ENCODE measurements around the gene CD7.

DNA sequence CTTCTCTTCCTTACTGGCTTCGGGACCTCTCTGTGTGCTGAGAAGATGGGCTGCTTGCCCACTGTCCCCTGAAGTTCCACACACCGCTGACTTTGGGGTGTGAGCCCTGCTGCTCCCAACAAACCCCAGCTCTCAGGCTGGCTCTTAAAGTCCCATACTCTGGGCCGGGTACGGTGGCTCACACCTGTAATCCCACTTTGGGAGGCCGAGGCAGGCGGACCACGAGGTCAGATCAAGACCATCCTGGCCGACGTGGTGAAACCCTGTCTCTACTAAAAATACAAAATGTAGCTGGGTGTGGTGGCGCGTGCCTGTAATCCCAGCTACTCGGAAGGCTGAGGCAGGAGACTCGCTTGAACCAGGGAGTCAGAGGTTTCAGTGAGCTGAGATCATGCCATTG is 17.2 kb downstream of the CD7 start:
- TF ChIP-seq, protein P1, sequence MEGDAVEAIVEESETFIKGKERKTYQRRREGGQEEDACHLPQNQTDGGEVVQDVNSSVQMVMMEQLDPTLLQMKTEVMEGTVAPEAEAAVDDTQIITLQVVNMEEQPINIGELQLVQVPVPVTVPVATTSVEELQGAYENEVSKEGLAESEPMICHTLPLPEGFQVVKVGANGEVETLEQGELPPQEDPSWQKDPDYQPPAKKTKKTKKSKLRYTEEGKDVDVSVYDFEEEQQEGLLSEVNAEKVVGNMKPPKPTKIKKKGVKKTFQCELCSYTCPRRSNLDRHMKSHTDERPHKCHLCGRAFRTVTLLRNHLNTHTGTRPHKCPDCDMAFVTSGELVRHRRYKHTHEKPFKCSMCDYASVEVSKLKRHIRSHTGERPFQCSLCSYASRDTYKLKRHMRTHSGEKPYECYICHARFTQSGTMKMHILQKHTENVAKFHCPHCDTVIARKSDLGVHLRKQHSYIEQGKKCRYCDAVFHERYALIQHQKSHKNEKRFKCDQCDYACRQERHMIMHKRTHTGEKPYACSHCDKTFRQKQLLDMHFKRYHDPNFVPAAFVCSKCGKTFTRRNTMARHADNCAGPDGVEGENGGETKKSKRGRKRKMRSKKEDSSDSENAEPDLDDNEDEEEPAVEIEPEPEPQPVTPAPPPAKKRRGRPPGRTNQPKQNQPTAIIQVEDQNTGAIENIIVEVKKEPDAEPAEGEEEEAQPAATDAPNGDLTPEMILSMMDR (IDR thresholded peaks at IDR 0.05) = no peak
- no peak for TF ChIP-seq POLR2AphosphoS5 (IDR thresholded peaks at IDR 0.05)
- TF ChIP-seq POLR2A (IDR thresholded peaks at IDR 0.05) = no peak
- TF ChIP-seq EP300 (IDR thresholded peaks at IDR 0.05) = no peak

All from stomach (tissue), 4 donors.